ENCODE results near the gene NRP1.
"Not testable (repeated sequence)": the region's sequence is repeated elsewhere in the genome, so short reads cannot be mapped to it uniquely, and the experiment has no call there.

NRP1 gene

GRCh38 chr10:33142295-33142694 lies 192.2 kb downstream of the NRP1 start:
- peak; percentile 22 for DNase-seq

- DNase-seq = no peak
These were observed 193.2 kb downstream of the NRP1 start for GRCh38 chr10:33141251-33141650.

GRCh38 chr10:33139181-33139646 lies 195.3 kb downstream of the NRP1 start:
- DNase-seq = no peak

GRCh38 chr10:33138686-33139085 lies 195.8 kb downstream of the NRP1 start:
- not testable (repeated sequence) for DNase-seq

GRCh38 chr10:33137356-33138005 lies 197.0 kb downstream of the NRP1 start:
- DNase-seq = no peak

- DNase-seq = no peak
These were observed 197.7 kb downstream of the NRP1 start for GRCh38 chr10:33136781-33137180.

- no peak for DNase-seq
These were observed 198.2 kb downstream of the NRP1 start for GRCh38 chr10:33136271-33136670.

- no peak for DNase-seq
These were observed 200.3 kb downstream of the NRP1 start for GRCh38 chr10:33134011-33134751.

GRCh38 chr10:33133557-33133956 lies 200.9 kb downstream of the NRP1 start:
- no peak for DNase-seq

- DNase-seq = no peak
These were observed 201.8 kb downstream of the NRP1 start for GRCh38 chr10:33132626-33133025.

- peak; percentile 37 for DNase-seq
These were observed 204.5 kb downstream of the NRP1 start for GRCh38 chr10:33129996-33130386.

GRCh38 chr10:33129141-33129995 lies 205.1 kb downstream of the NRP1 start:
- DNase-seq = peak; percentile 30

- no peak for DNase-seq
These were observed 206.8 kb downstream of the NRP1 start for GRCh38 chr10:33127622-33128021.

Data from retina (tissue), 1 donor.